Fibroblast of skin of scalp (primary cell): ENCODE measurements around the gene ARL15.

Experiments
- DNase-seq: peaks from one replicate; pipeline ENCODE4 v3.0.0-alpha.2; 2013

ARL15 gene

GRCh38 chr5:54243483-54244080 is 66.8 kb downstream of the ARL15 start:
- DNase-seq, result peak; percentile 50

GRCh38 chr5:54242297-54242696 is 68.1 kb downstream of the ARL15 start:
- DNase-seq, result no peak

GRCh38 chr5:54234304-54234933 is 76.0 kb downstream of the ARL15 start:
- peak; percentile 52 for DNase-seq

GRCh38 chr5:54230936-54231685 is 79.3 kb downstream of the ARL15 start:
- no peak for DNase-seq

GRCh38 chr5:54229041-54229780 is 81.2 kb downstream of the ARL15 start:
- DNase-seq, result peak; percentile 51

- no peak for DNase-seq
These were observed 82.6 kb downstream of the ARL15 start for GRCh38 chr5:54227759-54228158.

- DNase-seq, result no peak
These were observed 83.3 kb downstream of the ARL15 start for GRCh38 chr5:54227109-54227508.

GRCh38 chr5:54226215-54226614 is 84.2 kb downstream of the ARL15 start:
- peak; percentile 16 for DNase-seq

GRCh38 chr5:54224103-54224826 is 86.1 kb downstream of the ARL15 start:
- DNase-seq, result no peak

- DNase-seq, result no peak
These were observed 88.0 kb downstream of the ARL15 start for GRCh38 chr5:54222336-54222735.

- DNase-seq, result no peak
These were observed 89.2 kb downstream of the ARL15 start for GRCh38 chr5:54221135-54221534.

- no peak for DNase-seq
These were observed 89.9 kb downstream of the ARL15 start for GRCh38 chr5:54220230-54221040.

GRCh38 chr5:54217826-54218503 is 92.4 kb downstream of the ARL15 start:
- DNase-seq, result peak; percentile 77

- DNase-seq, result peak; percentile 11
These were observed 95.1 kb downstream of the ARL15 start for GRCh38 chr5:54215233-54215736.

- no peak for DNase-seq
These were observed 95.7 kb downstream of the ARL15 start for GRCh38 chr5:54214722-54215121.

- no peak for DNase-seq
These were observed 98.0 kb downstream of the ARL15 start for GRCh38 chr5:54212331-54212730.

GRCh38 chr5:54211912-54212311 is 98.5 kb downstream of the ARL15 start:
- no peak for DNase-seq

GRCh38 chr5:54207566-54207965 is 102.8 kb downstream of the ARL15 start:
- DNase-seq, result no peak

GRCh38 chr5:54206580-54207229 is 103.7 kb downstream of the ARL15 start:
- DNase-seq, result no peak

GRCh38 chr5:54205918-54206317 is 104.5 kb downstream of the ARL15 start:
- no peak for DNase-seq
